ENCODE results near the gene MACC1. TPM values are rescaled to one million over a fixed set of nuclear protein-coding genes. Genes with fewer than 3 reads are reported as not detected.

Gene MACC1
- total RNA-seq, 1 donor from 2014 or later = 12.0 TPM

- Mint-ChIP-seq H3K4me1 (peaks cover 16% of the 10 kb centered on the region), H3K27me3 (ENCODE audit: low read depth) (no peaks in the 10 kb centered on the region), H3K9me3 (no peaks in the 10 kb centered on the region), H3K27ac (no peak overlapping the region), H3K4me3 (no peak overlapping the region), H3K36me3 (no peaks in the 10 kb centered on the region)
- TF ChIP-seq, protein P1, sequence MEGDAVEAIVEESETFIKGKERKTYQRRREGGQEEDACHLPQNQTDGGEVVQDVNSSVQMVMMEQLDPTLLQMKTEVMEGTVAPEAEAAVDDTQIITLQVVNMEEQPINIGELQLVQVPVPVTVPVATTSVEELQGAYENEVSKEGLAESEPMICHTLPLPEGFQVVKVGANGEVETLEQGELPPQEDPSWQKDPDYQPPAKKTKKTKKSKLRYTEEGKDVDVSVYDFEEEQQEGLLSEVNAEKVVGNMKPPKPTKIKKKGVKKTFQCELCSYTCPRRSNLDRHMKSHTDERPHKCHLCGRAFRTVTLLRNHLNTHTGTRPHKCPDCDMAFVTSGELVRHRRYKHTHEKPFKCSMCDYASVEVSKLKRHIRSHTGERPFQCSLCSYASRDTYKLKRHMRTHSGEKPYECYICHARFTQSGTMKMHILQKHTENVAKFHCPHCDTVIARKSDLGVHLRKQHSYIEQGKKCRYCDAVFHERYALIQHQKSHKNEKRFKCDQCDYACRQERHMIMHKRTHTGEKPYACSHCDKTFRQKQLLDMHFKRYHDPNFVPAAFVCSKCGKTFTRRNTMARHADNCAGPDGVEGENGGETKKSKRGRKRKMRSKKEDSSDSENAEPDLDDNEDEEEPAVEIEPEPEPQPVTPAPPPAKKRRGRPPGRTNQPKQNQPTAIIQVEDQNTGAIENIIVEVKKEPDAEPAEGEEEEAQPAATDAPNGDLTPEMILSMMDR (IDR thresholded peaks at IDR 0.05; ENCODE audit: unreplicated experiment) = no peak
- no peak for DNase-seq (ENCODE audit: low spot score in 2 of 2, unreplicated experiment in 2 of 2)
These were observed 18.9 kb upstream of the MACC1 start for GRCh38 chr7:20236043-20236442.

- TF ChIP-seq, protein P1 (IDR thresholded peaks at IDR 0.05; ENCODE audit: unreplicated experiment) = no peak
- Mint-ChIP-seq H3K36me3 (no peaks in the 10 kb centered on the region), H3K9me3 (no peaks in the 10 kb centered on the region), H3K27me3 (ENCODE audit: low read depth) (no peaks in the 10 kb centered on the region), H3K4me3 (no peak overlapping the region), H3K4me1 (peaks cover 11% of the 10 kb centered on the region), H3K27ac (no peak overlapping the region)
- no peak for DNase-seq (ENCODE audit: low spot score in 2 of 2, unreplicated experiment in 2 of 2)
These were observed 18.1 kb upstream of the MACC1 start for GRCh38 chr7:20235288-20235687.

- H3K4me3 Mint-ChIP-seq = no peak overlapping the region
- no peaks in the 10 kb centered on the region for H3K9me3 Mint-ChIP-seq
- no peak for DNase-seq (ENCODE audit: low spot score in 2 of 2, unreplicated experiment in 2 of 2)
- peaks cover 11% of the 10 kb centered on the region for H3K4me1 Mint-ChIP-seq
- no peak overlapping the region for H3K27ac Mint-ChIP-seq
- no peaks in the 10 kb centered on the region for H3K27me3 Mint-ChIP-seq (ENCODE audit: low read depth)
- TF ChIP-seq, protein P1 (IDR thresholded peaks at IDR 0.05; ENCODE audit: unreplicated experiment) = no peak
- no peaks in the 10 kb centered on the region for H3K36me3 Mint-ChIP-seq
These were observed 16.2 kb upstream of the MACC1 start for GRCh38 chr7:20233362-20233761.

- Mint-ChIP-seq H3K27ac (no peak overlapping the region), H3K27me3 (ENCODE audit: low read depth) (no peaks in the 10 kb centered on the region), H3K36me3 (no peaks in the 10 kb centered on the region), H3K9me3 (no peaks in the 10 kb centered on the region), H3K4me1 (peaks cover 11% of the 10 kb centered on the region), H3K4me3 (no peak overlapping the region)
- TF ChIP-seq, protein P1 (IDR thresholded peaks at IDR 0.05; ENCODE audit: unreplicated experiment) = no peak
- no peak for DNase-seq (ENCODE audit: low spot score in 2 of 2, unreplicated experiment in 2 of 2)
These were observed 15.7 kb upstream of the MACC1 start for GRCh38 chr7:20232848-20233247.

GRCh38 chr7:20229646-20230500 is 12.7 kb upstream of the MACC1 start:
- Mint-ChIP-seq H3K9me3 (no peaks in the 10 kb centered on the region), H3K36me3 (no peaks in the 10 kb centered on the region), H3K27me3 (ENCODE audit: low read depth) (no peaks in the 10 kb centered on the region), H3K27ac (no peak overlapping the region), H3K4me1 (peaks cover 4% of the 10 kb centered on the region), H3K4me3 (no peak overlapping the region)
- TF ChIP-seq, protein P1 (IDR thresholded peaks at IDR 0.05; ENCODE audit: unreplicated experiment) = no peak
- no peak for DNase-seq (ENCODE audit: low spot score in 2 of 2, unreplicated experiment in 2 of 2)
